ENCODE measurements around the gene AADACL3.

AADACL3 gene

GRCh38 chr1:12738934-12739333 is 23.0 kb downstream of the AADACL3 start:
- no peak overlapping the region for H3K4me3 ChIP-seq (replicated peaks; ENCODE audit: low read depth, low read length)
- no peak for DNase-seq (ENCODE audit: extremely low read depth, low read depth)
- no peak for TF ChIP-seq CTCF (IDR thresholded peaks at IDR 0.05; ENCODE audit: low read depth, low read length, missing control alignments)

DNA sequence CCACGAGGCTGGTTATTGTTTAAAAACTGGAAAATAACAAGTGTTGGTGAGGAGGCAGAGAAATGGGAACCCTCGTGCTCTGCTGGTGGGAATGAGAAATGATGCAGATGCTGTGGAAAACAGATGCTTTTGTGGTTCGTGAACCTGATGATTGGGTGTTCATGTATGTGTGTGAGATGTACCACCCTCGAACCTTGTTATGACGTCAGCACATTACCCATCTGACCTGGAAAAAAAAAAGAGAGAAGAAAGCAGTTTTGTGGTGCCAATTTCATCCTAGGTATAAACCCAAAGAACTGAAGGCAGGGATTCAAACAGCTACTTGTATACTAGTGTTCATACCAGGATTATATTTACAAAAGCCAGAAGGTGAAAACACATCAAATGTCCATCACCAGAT is 23.7 kb downstream of the AADACL3 start:
- TF ChIP-seq CTCF (IDR thresholded peaks at IDR 0.05; ENCODE audit: low read depth, low read length, missing control alignments) = no peak
- no peak overlapping the region for H3K4me3 ChIP-seq (replicated peaks; ENCODE audit: low read depth, low read length)
- DNase-seq (ENCODE audit: extremely low read depth, low read depth) = no peak

- DNase-seq (ENCODE audit: extremely low read depth, low read depth) = no peak
- no peak for TF ChIP-seq CTCF (IDR thresholded peaks at IDR 0.05; ENCODE audit: low read depth, low read length, missing control alignments)
- H3K4me3 ChIP-seq (replicated peaks; ENCODE audit: low read depth, low read length) = no peak overlapping the region
Observed at GRCh38 chr1:12741946-12742345, 26.0 kb downstream of the AADACL3 start.

GRCh38 chr1:12745126-12745991 is 29.4 kb downstream of the AADACL3 start:
- TF ChIP-seq CTCF (IDR thresholded peaks at IDR 0.05; ENCODE audit: low read depth, low read length, missing control alignments) = no peak
- DNase-seq (ENCODE audit: extremely low read depth, low read depth) = no peak
- no peak overlapping the region for H3K4me3 ChIP-seq (replicated peaks; ENCODE audit: low read depth, low read length)

DNA sequence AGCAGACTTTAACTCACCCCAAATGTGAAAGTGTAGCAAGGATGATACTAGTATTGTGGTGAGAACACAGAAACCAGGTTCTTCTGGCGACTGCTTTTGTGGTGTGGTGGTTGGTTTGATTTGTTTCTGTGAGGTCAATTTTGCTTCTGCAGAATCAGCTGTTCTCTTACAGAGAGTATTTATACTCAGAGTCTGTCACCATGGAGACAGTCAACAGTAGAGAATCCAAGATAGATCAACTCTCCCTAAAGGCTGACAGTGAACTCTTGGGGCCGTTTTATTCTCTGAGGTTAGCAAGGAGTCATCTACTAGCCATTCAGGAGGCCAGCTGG is 30.0 kb downstream of the AADACL3 start, which contains the start of gene CFAP107:
CFAP107 (plus strand) TSS at position 209 of the 332 bp plus-strand sequence. CDS start 231 bp downstream, outside the sequence.
- TF ChIP-seq CTCF (IDR thresholded peaks at IDR 0.05; ENCODE audit: low read depth, low read length, missing control alignments) = no peak
- DNase-seq (ENCODE audit: extremely low read depth, low read depth) = no peak
- no peak within 1 kb of the TSS for H3K4me3 ChIP-seq (replicated peaks; ENCODE audit: low read depth, low read length)

- no peak for DNase-seq (ENCODE audit: extremely low read depth, low read depth)
- TF ChIP-seq CTCF (IDR thresholded peaks at IDR 0.05; ENCODE audit: low read depth, low read length, missing control alignments) = no peak
- H3K4me3 ChIP-seq (replicated peaks; ENCODE audit: low read depth, low read length) = no peak overlapping the region
Observed at GRCh38 chr1:12748778-12749355, 33.0 kb downstream of the AADACL3 start.
